Right renal pelvis (tissue), 4 donors: ENCODE results near the gene MCM3AP. TPM values are rescaled to one million over a fixed set of nuclear protein-coding genes. Genes with fewer than 3 reads are reported as not detected.

ENCODE experiments used
- DNase-seq, 4 donors: peaks; one replicate each; pipeline ENCODE4 v3.0.0-alpha.2; 2013; ENCODE audit warnings: low read depth in 4 of 4, low spot score in 3 of 4, missing footprints in 1 of 4
- polyA plus RNA-seq, 4 donors: library from polyadenylated mRNA; unstranded; fragments of 120-200 nt; gene quantifications; one replicate each; pipeline ENCODE4 v1.2.1, GENCODE V29; 2013; ENCODE audit not compliant: insufficient read length in 4 of 4

MCM3AP gene
- polyA plus RNA-seq, 4 donors = 67.1 to 78.4 (median 70.8) TPM

GRCh38 chr21:46284077-46284644 is 1.2 kb downstream of the MCM3AP start:
- DNase-seq = no peak

GRCh38 chr21:46274797-46275390 is 10.5 kb downstream of the MCM3AP start:
- DNase-seq = no peak

DNA sequence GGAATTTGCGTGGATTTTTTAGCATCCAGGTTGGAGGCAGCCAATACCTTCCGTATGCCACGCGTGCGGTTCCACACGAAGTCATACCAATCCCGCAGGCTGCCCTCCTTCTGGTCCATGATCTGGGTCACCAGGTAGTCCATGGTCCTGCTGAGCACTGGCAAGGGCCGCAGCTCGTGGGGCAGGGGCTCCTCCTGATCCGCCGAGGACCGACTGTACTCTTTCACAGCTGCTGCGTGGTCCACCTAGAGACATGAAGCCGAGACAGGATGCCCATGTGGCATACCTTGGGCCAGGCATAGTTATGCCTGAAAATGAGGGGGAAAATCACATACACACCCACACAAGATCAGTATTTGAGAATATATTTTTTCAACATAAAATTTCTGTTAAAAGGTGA is 12.1 kb downstream of the MCM3AP start:
- DNase-seq = no peak

DNA sequence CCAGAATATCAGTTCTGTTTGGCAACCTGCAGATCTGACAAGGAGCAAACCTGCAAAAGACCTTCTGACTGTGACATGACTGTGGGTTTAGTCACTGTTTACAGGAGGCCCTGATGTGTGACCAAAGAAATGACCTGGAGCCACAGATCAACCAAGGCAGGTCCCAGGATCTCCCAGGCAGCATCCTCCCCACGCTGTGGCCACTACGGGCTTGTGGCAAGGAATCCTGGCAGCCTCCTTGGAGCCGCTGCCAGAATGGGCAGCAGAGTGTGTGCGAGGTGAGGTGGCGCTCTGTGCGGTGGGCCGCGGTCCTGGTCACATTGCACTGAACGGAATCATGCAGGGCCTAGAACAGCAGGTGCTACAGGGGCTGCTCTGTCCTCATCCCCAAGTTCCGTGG is 15.9 kb downstream of the MCM3AP start:
- DNase-seq = no peak

DNA sequence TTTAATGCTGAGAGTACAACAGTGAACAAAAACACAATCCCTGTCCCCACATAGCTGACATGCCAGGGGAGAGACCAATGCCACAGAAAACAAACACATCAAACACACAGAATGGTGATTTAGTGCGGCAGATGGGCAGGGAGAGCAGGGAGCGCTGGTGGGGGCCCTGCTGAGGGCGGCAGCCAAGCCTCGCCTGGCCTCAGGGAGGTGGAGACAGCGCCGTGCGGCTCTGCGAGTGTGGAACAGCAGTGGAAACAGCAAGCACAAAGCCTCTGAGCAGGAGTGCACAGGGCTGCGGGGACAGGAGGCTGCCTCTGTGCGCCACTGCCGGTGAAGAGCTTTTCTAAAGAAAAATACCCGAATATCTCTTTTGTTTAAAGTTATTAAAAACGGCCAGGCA is 17.0 kb downstream of the MCM3AP start:
- no peak for DNase-seq

DNA sequence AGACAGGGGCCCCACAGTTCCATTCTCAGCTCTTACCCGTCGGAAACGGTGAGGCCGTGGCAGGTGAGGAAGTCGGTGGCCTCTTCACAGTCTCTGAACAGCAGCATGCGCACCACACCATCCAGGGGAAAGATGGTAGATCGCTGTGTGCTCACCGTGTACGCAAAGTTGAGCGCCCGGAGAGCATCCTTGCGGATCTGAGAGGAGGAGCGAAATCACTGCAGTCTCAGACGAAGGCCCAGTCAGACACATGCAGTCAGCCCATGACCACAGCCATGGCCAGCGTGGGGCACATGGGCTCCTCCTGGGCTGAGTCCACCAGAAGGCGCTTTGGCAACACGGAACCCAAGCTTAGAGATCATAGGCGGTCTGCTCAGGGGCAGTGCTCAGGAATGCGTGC is 18.5 kb downstream of the MCM3AP start:
- no peak for DNase-seq

GRCh38 chr21:46265736-46266525 is 19.5 kb downstream of the MCM3AP start:
- no peak for DNase-seq

- DNase-seq = no peak
Measured at GRCh38 chr21:46264690-46265144, 20.7 kb downstream of the MCM3AP start.

DNA sequence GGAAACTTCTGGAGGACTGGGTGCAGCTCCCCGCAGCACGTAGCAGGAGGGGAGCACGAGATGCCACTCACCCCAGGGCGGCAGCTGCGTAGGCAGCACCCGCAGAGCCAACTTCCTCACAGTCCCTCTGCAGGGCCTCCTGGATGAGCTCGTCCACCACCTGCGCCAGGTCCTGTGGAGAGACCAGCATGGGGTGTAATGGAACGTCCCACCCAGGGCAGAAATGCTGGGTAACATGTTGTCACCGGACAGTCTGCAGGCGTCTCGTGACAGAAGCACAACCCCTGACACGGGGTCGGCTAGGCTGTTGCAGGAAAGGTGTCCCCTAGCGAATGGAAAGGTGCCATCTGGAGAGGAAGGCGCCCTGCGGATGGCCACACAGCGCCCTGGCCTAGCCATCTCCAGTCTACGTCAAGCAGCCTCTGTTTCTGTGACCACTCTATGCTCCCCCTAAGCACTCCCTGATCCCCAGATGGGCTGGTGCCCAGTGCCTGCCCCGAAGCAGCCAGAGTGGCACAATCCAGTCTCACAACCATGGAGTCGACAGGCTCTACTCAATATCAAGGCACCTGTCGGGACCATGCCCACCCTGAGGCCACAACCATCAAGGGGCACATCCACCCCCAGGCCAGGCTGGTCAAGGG is 21.2 kb downstream of the MCM3AP start:
- no peak for DNase-seq

DNA sequence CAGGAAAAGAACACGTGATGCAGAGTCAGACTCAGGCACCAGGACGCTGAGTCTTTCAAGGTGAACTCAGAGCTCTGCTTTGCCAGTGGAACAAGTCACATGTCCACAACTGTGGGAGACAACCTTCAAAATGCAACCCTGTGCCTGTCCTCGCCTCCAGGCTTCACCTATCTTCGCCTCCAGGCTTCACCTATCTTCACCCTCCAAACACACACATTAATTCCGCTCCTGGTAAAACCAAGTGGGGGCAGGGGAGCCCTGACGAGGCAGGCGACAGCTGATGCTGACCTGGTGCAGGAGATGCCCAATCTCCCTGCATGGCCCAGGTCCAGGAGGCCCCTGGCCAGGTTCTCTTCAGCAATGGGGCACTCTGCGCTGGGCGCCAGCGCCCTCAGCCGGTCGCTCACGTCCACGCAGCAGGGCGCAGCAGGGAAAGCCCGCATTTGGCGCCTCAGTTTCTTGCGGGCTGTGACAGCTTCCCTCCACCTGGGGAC is 28.9 kb downstream of the MCM3AP start:
- no peak for DNase-seq

DNA sequence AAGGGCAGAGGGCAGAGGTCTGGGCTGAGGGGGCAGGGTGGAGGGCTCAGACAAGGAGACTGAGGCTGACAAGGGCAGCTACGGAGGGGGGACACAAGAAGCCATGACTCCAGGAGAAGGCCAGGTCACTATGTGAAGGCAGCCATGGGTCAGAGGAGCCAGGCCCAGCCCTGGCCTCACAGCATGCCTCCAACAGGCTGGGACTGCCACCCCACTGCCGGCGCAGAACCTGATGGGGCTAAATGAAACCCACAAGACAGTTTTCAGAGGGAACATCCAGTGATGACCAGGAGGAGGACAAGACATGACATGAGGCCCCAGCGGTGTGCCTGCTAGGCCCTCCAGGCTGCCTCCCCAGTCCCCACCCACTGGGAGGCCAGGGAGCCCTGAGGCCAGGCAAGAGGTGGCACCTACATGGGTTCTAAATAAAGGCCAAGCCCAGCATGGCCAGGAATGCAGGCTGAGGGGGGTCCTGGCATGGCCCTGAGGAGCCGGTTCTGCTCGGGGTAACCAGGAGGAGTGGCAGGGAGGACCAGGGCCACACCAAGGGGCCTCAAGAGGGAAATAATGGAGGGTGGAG is 29.6 kb downstream of the MCM3AP start:
- DNase-seq = no peak

- DNase-seq = no peak
Measured at GRCh38 chr21:46255166-46255565, 30.2 kb downstream of the MCM3AP start.

- no peak for DNase-seq
Measured at GRCh38 chr21:46254208-46254975, 31.0 kb downstream of the MCM3AP start.

GRCh38 chr21:46253610-46254124 is 31.7 kb downstream of the MCM3AP start:
- DNase-seq = no peak

GRCh38 chr21:46252840-46253239 is 32.6 kb downstream of the MCM3AP start:
- DNase-seq = no peak

DNA sequence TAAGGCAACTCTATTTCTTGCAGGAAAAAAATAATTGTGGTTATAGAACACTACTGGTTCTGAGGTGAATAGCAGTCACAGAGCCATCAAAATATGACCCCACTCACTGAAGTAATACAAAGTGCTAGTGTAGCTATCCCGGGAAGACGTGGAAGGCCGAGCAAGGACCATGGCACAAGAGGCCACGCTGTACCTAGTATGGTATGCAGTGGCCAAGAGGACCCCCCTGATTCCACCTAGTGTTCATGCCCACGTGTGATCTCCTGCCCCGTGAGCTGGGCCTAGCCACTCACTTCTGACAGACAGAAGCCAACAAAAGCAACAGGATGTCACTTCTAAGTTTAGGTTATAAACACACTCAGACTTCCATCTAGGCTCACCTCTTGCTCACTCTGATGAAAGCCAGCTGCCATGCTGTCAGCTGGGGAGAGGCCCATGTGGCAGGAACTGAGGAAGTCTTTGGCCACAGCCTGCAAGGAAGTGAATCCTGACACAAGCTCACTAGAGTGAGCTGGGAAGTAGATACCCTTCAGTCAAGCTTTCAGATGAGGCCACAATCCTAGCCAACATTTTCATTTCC is 35.2 kb downstream of the MCM3AP start:
- DNase-seq = no peak

GRCh38 chr21:46248827-46249226 is 36.6 kb downstream of the MCM3AP start:
- no peak for DNase-seq

DNA sequence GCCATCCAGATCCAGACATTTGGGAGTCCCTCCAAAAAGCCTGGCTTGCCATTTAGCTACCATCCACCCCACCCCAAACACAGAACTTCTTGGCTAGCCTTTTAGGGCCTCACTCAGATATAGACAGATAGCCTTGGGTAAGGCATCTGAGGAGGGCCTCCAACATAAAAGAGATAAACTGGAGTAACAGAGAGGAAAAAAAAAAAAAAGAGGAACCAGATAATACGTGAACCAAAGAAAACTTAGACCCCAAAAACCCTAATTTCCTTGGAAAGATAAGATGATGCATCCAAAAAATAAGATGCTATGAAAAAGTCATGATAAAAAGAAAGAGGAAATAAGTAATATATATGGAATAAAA is 37.0 kb downstream of the MCM3AP start:
- DNase-seq = no peak

GRCh38 chr21:46247699-46248421 is 37.6 kb downstream of the MCM3AP start:
- no peak for DNase-seq
